K562 (cell line): Measurements from ENCODE around the gene IQCE.

Source experiments
- CHD1 ChIP-seq: fragments of 200-600 bp; sonication (generic); IDR thresholded peaks from one replicate; pipeline ENCODE4 v1.6.1; 2012; ENCODE audit warnings: mild to moderate bottlenecking, moderate library complexity, low read length, inconsistent platforms
- CTCF ChIP-seq, 3 experiments: IDR thresholded peaks in 2 of 3; conservative IDR thresholded peaks in 1 of 3; 2 replicates each; pipeline ENCODE4 v1.5.1; 2011 to 2012; ENCODE audit warnings: low read length in 3 of 3, mild to moderate bottlenecking in 3 of 3, control low read depth in 2 of 3, improper control_type of control experiment in 1 of 3, inconsistent platforms in 1 of 3, low read depth in 1 of 3, mixed read lengths in 1 of 3, moderate library complexity in 1 of 3; ENCODE audit not compliant: insufficient read depth in 2 of 3
- HDAC6 ChIP-seq: IDR thresholded peaks from 2 replicates; pipeline ENCODE4 v1.6.1; 2012; ENCODE audit warnings: low read depth, mild to moderate bottlenecking, control low read depth, inconsistent platforms, low read length, moderate library complexity
- HIVEP1 ChIP-seq: fragments of 250-450 bp; sonication (Bioruptor Pico); IDR thresholded peaks from 2 replicates; pipeline ENCODE4 v1.4.0; 2020; ENCODE audit warnings: mild to moderate bottlenecking
- POLR2A ChIP-seq: fragments of 450-650 bp; conservative IDR thresholded peaks from 2 replicates; pipeline ENCODE4 v1.6.1; 2016
- SRSF1 ChIP-seq: fragments of 200-400 bp; formaldehyde crosslinking; IDR thresholded peaks from 2 replicates; pipeline ENCODE4 v1.6.1; 2017; ENCODE audit warnings: mild to moderate bottlenecking, low read depth, low read length, moderate library complexity
- ZBTB34 ChIP-seq: fragments of 250-450 bp; sonication (Bioruptor Pico); IDR thresholded peaks from 2 replicates; pipeline ENCODE4 v1.8.0; 2021; ENCODE audit warnings: mild to moderate bottlenecking, moderate library complexity
- ZNF277 ChIP-seq: fragments of 250-450 bp; sonication (Bioruptor Pico); IDR thresholded peaks from 2 replicates; pipeline ENCODE4 v1.8.0; 2022; ENCODE audit warnings: inconsistent platforms, mild to moderate bottlenecking, moderate library complexity, borderline replicate concordance

- TF ChIP-seq CTCF (IDR thresholded peaks at IDR 0.05 in 2 of 3, conservative IDR thresholded peaks at IDR 0.05 in 1 of 3; ENCODE audit: insufficient read depth in 2 of 3, low read depth in 1 of 3, low read length in 3 of 3): no peak
- no peak for TF ChIP-seq SRSF1
- no peak for TF ChIP-seq POLR2A
- TF ChIP-seq CHD1: no peak
- no peak for TF ChIP-seq HIVEP1
- TF ChIP-seq ZNF277: no peak
- no peak for TF ChIP-seq HDAC6
- no peak for TF ChIP-seq ZBTB34 (CRISPR knock-in tag)
These were observed 82.9 kb downstream of the IQCE start for GRCh38 chr7:2641406-2642393.
